ENCODE data around the gene BCHE. TPM values are rescaled to one million over a fixed set of nuclear protein-coding genes. Genes with fewer than 3 reads are reported as not detected.

Gene BCHE
- 10 to 100 TPM; 11.9 to 13.2 TPM for total RNA-seq
- long read RNA-seq, transcript BCHE-201 (4 exons, 2,454 nt) = major isoform, 22 of 24 reads
- long read RNA-seq, partial matches to known transcripts = 0 of 24 reads
- long read RNA-seq, other reads (novel, unspliced or antisense) = 2 of 24 reads

DNA sequence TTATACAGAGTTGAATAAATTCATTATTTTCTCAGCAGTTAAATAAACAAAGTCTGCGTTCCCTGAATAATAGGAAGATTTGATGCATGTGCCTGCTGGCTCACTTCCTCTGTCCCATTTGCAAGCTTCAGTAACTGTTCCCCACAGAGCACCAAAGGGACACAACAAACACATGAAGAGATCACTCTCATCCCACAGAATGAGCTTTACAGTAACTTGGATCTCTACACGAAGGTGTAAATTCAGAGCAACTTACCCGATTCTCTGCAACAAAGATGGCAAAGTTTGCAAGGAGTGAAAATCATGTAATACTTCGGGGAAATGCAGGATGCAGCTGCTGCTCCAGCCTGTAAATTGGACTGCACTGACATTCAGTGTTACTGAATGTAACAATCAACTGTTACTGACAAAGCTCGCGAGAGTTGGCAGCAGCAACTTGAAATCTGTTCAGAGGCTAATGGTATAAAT, at the start of gene BCHE:
Gene BCHE (minus strand): TSS at position 366 of the 468 bp plus-strand sequence. CDS start 6,390 bp downstream, outside the sequence.
- ATAC-seq (peak; percentile 91 to 92), DNase-seq (peak; percentile 45)
- intact Hi-C loops (cut with DNase I) = no loop called here

DNA sequence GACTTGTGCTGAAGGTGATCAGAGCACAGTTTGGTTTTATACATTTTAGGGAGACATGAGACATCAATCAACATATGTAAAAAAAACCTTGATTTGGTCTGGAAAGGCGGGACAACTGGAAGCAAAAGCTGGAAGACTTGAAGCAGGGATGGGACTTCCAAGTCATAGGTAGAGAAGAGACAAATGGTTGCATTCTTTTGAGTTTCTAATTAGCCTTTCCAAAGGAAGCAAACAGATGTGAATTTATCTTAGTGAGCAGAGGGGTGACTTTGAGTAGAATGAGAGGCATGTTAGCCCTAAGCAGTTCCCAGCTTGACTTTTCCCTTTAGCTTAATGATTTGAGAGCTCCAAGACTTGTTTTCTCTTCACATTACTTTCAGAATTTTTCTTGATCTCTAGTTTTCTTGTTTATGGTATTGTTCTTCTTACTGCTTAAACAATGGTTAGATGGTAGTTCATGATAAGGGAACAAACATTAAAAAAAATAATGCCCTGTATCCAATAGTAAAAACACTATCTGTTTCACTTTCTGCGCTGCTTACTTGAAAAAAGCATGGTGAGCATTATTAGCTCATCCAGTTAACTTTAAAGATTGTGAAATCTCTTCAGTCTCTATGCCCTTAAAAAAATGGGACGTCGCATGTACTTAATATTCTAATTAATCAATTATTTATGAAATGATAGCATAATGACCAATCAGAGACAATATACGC, 48.5 kb upstream of the BCHE start:
- DNase-seq (no peak), ATAC-seq (no peak)
- intact Hi-C loops (cut with DNase I) = no loop called here

DNA sequence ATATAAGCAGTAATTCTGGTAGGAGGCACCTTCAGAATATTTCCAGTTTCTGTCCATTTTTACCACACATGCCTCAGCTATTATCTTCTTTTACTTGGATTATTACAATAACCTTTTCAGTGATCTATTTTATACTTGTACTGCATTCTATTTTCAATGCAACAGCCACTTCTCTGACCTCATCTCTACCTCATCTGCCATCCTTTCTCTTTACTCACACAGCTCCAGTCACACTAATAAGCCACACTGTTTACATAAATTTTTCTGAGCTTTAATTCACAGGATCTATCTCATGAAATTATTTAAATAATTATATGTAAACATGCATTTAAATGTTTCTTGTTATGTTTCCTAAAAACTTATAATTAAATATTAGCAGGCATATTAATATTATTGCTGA, 47.3 kb upstream of the BCHE start:
- DNase-seq (no peak), ATAC-seq (no peak)
- intact Hi-C loops (cut with DNase I) = no loop called here

DNA sequence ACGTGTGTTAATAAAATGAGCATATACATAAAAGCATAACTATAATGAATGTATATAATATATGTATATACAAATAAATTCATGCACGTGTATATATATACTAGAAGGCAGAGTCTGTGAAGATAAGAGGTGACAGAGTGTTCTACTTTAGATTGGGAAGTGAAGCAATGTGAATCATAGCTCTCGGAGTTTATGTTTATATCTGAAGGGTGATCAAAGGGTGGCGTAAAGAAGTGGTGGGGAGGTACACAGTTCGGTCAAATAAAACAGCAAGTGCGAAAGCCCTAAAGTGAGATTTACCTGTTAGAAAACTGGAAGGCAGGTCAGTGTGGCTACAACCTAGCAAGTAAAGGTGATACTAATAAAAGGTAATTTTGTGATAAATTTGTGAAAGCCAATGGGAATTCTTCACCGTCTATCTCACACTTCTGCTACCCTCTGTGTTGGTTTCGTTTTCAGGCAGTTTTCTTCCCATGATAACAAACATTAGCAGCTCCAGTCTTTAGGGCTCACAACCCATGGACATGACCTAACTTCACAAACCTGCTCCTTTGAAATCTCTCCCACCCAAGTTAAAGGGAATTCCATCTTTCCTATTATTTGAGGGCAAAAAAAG, 46.7 kb upstream of the BCHE start:
- intact Hi-C loops (cut with DNase I) = no loop called here
- DNase-seq (no peak), ATAC-seq (no peak)

DNA sequence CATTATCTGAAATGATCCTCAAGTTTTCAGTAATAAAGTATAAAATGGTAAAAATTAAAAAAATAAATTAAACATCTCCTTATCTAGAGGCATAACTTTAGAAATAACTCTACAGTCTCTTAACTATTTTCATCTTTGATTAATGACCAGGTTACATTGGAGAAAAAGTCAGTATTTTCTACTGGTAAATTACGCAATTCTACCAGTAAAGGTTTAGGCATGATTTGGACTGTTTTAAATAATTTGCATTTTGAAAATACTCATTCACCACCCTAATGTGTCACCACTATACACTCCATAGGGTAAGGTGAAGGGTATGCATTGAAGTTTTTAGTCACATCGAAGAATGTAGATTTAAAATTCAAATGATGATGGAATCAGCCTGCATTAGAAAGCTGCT, 45.9 kb upstream of the BCHE start:
- DNase-seq (no peak), ATAC-seq (no peak)
- intact Hi-C loops (cut with DNase I) = no loop called here

DNA sequence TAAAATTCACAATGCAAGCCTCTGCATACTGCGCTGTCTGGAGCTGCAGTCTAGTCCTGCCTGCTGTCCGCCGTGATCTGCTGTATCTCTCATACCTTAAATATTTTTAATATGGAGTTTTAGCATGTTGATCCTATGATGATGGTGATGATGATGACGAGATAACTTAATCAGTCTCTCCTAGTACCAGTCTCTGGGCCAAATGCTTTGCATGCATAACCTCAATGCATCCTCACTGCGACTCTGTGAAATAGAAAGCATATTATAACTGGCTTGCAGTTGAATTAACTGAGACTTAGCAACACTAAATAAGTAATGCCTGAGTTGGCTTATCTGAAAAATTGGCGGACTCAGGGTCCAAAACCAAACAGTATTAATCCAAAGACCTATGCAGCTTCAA, 38.4 kb upstream of the BCHE start:
- ATAC-seq (no peak), DNase-seq (no peak)
- intact Hi-C loops (cut with DNase I) = no loop called here

DNA sequence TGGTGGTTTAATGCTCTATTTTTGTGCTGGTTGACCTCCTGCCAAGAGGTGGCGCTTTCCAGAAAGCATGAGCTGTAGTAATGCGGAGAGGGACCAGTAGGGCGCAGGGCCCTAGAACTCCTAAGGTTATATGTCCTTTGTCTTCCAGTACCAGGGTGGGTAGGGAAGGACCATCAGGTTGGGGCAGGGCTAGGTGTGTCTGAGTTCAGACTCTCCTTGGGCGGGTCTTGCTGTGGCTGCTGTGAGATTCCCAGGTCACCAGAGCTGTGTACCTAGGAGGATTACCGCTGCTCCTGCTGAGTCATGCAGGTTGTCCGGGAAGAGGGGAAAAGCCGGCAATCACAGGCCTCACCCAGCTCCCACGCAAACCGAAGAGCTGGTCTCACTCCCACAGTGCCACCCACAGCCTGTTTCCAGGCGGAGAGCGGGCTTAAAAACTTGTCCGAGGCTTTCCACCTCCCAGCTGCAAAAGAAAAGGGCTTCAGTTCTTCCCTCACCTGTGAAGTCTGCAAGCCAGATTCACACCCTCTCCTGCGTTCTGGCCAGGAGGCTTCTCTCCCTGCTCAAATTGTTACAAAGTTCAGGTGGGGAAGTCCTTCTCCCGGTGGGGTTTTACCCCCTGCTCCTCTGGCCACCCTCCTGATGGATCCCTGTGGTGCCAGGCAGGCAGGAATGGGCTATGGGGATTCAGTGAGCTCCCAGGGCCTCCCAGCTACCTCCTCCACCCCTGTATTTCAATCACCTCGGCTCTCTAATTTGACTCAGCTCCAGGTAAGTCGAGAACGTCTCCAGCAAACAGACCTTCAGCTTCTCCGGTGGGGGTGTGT, 37.7 kb upstream of the BCHE start:
- DNase-seq (no peak), ATAC-seq (no peak)
- intact Hi-C loops (cut with DNase I) = no loop called here

DNA sequence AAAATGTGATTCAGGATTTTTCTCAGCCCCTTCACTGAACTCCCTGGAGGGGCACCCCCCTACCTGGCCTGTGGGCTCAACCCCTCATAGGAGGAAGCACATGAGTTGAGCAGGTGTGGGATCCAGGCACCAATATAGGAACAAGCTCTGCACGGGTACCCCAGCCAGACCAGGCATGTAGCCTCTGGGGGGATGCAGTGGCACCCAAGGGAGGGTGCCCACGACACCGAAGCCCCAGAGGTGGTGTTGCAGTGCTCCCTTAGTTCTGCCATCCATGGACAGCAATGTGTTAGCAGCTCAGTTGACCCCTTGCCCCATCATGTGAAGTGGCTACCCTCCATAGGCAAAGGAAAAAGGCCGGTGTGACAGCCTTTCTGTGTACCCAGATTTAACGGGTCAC, 30.9 kb upstream of the BCHE start:
- ATAC-seq = no peak
- DNase-seq = no peak
- intact Hi-C loops (cut with DNase I) = no loop called here

DNA sequence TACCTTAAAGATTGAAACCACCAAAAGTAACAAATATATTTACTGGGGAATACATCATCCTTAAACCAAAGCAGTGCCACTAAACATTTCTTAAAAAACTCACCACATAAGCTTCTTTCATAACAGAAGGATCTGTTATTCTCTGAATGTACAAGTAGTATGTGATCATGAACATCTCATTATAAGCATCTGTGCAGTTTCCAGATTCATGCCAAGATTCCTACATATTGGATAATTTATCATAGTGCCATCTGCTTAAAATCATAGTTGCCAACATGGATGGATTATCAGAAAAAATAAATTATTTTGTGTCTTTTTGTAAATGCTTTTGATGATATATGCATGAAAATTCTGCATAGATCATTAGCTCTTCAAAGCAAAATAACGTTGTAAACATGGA, 21.8 kb upstream of the BCHE start:
- intact Hi-C loops (cut with DNase I) = no loop called here
- ATAC-seq (no peak), DNase-seq (no peak)

DNA sequence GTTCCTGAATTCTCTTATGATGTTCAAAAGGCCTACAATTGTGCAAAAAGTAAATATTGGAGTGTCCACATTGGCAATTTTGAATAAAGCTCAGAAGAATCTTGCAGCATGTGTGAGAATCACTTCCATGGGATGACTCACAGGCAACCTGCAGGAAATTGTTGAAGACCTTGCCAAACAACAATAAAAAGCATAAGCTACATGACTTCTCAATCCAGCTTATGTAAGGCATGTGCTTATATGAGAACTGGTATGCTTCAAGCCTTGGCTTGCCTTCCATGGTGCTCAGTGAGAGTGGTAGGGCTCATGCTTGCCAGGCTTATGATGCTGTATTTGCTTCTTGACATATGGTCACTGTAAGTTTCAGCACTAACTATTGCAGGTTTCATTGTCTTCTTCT, 18.4 kb upstream of the BCHE start:
- intact Hi-C loops (cut with DNase I) = no loop called here
- DNase-seq (no peak), ATAC-seq (no peak)

DNA sequence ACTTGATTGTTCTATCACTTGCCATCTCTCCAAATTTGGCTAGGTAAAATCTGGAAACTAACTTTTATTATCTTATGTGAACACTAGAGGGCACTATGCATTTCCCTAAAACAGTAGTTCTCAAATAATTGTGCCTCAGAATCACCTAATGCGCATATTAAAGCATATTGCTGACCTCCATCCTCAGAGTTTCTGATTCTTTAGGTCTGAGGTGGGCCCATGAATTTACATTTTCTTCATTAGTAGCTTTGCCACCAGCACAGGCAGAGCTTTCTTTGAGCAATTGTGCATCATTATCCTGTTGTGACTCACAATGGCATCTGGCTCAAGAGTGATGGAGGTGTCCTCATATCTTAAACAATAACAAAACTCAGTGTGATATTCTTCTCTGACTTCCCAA, 17.5 kb upstream of the BCHE start:
- DNase-seq (no peak), ATAC-seq (no peak)
- intact Hi-C loops (cut with DNase I) = no loop called here

DNA sequence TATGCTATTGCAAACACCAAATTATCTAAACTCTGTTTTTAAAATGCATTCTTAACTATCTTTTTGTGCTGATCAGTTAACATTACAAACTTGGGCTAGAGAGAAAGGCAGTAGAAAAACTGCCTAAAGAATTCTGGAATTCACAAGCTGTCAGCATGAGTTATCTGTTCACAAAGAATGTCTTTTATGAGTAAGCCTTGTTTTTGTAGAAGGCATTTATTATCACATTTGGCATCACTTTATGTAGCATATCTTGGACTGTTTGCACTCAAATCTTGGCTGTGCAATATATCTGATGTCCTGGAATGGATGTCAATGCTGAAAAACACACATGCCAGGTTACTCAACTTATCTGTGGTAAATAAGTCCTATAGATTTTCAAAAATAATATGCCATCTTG, 15.5 kb upstream of the BCHE start:
- ATAC-seq = peak in 1 of 2 donors; percentile 59
- DNase-seq = no peak
- intact Hi-C loops (cut with DNase I) = no loop called here

DNA sequence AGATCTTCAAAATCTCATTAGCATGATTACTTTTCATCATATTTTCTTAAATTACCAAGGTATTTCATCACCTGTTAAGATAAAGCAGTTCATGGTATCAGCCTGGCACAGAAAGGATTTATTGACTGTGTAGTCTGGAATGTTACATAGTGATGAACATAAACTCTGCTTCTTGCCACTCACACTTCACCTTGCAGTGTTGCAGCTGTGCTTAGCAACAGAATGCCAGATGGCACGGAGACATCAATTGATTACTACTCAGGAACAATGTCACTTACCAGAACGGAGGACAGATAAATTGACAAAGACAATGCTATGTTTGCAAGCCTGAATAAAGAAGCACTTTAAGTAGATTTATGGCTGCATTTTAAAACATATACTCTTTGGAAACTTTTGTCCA, 15.0 kb upstream of the BCHE start:
- DNase-seq = no peak
- intact Hi-C loops (cut with DNase I) = no loop called here

DNA sequence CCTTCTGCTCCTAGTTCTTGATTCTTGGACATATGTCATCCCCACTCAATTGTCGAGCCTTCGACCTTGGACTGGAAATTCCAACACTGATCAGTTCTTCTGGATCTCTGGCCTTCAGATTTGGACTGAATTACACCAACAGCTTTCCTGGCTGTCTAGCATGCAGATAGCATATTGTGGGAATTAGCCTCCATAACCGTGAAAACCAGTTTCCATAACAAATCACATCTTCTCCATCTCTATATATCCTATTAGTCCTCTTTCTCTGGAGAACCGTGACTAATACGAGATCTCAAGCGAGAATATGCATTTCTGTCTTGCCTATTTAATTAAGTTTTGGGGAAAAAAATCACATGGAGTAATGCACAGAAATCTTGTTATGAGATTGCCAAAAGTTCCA, 8.8 kb upstream of the BCHE start:
- DNase-seq = no peak
- no peak for ATAC-seq
- intact Hi-C loops (cut with DNase I) = no loop called here

More for the DNA sequence above, 15.0 kb upstream of the BCHE start:
- ATAC-seq = peak in 1 of 2 donors; percentile 84

DNA sequence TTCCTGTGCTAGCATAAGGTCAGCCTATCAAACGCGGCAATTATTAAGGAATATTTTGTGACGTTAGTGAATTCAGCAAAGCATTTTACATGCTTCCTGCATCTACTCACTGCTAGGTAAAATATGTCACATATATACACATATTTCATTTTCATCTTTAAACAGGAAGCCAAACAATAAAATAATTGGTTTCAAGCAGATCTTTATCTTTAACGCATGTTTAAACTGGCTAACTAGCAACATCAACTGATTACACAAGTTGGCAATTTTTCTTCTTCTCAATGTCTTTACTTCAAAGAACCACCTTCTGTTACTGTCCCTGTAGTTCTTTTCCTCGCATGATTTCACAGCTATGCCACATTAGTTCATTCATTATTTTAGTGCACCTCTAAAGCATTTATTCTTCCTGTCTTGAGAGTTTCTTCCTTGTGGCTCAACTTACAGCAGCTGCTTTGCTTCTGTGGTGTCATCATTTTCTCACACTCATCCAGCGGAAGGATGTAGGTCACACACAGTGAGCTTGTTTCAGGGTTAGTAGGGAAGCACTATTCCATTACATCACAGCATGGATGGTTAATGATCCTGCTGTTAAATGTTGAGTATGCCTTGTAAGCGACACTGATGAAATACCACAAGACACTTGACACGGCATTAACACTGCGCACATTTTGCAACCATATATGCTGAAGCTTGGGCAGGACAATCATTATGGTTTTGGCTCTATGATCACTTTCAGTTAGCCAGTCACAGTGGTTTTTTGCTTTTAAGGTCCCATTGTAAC, 2.3 kb upstream of the BCHE start:
- intact Hi-C loops (cut with DNase I) = no loop called here
- ATAC-seq (no peak), DNase-seq (no peak)

DNA sequence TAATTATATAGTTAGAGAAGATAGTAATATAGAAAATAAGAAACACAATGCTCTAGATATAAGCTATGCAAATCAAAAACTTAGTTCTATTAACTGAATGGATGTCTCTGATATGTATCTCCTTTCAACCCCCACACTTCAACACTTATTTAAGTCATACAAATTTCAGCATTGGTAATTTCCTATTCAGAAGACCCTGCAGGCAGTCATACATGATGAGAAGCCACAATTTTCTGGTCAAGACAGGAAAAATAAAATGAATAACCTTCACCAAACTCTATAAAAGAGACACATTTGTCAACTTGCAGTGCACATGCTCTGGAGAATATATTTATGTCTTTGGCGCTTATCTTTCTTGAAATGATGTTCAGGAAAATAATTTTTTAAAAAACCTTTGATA, 578 bp upstream of the BCHE start:
- ATAC-seq = no peak
- intact Hi-C loops (cut with DNase I) = no loop called here
- no peak for DNase-seq

DNA sequence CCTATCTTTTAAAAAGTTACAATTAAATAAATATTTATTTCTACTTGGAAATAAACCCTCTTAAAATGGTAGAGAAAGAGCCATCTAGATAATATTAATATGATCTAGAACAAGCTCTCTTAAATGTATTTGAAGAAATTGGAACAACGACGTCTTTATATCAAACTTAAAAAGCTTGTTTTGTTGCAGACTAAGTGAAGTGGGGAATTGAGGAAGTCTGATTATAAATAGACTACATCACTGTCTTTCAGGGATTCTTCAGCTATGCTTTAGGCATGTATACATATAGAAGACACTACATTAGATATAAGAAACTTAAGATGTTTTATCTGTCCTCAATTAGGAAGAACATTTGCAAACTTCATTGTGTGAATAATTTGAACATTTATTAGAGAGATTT, 1.8 kb downstream of the BCHE start:
- intact Hi-C loops (cut with DNase I) = no loop called here
- ATAC-seq (no peak), DNase-seq (no peak)

DNA sequence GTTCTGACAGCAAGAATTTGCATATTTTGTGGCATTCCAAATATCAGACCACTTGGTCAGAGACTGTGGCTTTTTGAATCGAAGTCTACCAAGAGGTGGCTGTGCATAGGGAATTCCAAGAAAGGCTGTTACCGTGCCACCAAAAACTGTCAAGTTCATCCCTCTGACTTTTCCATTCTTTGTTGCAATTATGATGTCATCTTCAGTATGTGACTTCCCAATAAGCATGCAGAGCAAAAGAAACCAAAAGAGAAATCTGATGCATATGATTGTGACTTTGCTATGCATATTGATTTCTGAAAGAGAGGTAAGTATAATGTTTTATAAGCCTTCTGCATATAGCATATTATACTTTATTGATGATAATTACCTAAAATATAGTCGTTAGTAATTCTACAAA, 6.5 kb downstream of the BCHE start:
- intact Hi-C loops (cut with DNase I) = no loop called here
- no peak for ATAC-seq
- DNase-seq = no peak

DNA sequence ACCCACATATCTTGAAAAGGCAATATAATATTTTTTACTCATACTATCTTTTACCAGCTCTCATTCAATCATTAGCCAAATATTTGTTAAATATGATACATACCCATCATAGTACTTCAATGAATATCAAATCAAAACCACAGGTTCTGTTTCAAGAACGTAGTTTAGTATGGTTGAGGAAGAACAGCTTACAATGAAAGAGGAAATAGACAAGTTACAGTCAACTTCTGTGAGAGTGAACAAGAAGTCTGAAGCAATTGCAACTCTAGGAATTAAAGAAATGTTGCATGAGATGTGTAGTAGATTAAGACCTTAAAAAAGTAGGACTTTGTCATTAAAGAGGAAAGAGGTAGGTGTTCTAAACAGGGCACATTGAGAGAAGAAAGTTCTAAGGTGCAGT, 9.3 kb downstream of the BCHE start:
- intact Hi-C loops (cut with DNase I) = no loop called here
- no peak for ATAC-seq

More for the DNA sequence above, 9.3 kb downstream of the BCHE start:
- no peak for DNase-seq

Measured in left cardiac atrium (tissue), 4 donors.